ENCODE results near the gene LRIG2. TPM values are rescaled to one million over a fixed set of nuclear protein-coding genes. Genes with fewer than 3 reads are reported as not detected.

The LRIG2 gene
- total RNA-seq, 1 experiment from 2014 or later: 6.1 TPM

DNA sequence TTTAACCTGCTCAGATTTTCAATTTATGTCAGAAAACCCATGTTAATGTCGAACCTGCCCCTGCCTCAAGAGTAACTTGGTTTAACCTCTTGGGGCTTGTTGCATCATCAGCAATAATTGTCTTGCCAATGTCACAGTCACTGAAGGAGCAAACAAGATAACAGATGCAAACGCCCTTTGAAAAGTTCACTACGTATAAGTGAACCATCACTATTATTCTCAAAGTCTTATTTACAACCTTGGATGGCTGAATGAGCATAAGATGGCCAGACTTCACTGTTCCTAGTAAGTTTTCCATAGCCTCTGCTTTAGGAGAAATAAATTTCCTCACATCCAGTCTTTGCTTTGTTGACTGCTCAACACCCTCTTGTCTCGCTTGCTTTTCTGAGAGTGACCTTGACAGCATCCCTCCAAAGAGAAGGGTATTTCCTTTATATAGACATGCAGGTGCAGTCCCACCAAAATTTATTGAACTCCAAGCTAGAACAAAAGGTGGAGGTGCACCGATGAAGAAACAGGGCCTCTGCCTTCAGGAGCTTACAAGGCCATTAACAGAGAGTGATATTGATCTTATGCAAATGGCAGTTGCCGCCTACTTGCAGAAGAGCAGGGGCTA lies 749 bp upstream of the LRIG2 start:
- Histone ChIP-seq H3K4me3 (ENCODE audit: low read length) (peak overlapping the region; percentile 97), H3K9ac (ENCODE audit: low read length) (peak overlapping the region; percentile 96; the same call in 1 of the 2 replicates), H3K27me3 (ENCODE audit: low read length) (no peaks in the 10 kb centered on the region), H3K79me2 (ENCODE audit: low read length) (peaks cover 42% of the 10 kb centered on the region), H3F3A (ENCODE audit: low read length, unreplicated experiment) (no peaks in the 10 kb centered on the region), H3K9me2 (replicated peaks; ENCODE audit: low read length) (no peaks in the 10 kb centered on the region), H3K27ac (ENCODE audit: low read length) (0 out of 2 replicates have a peak overlapping the region, but pooled peaks have one; percentile 66), H4K20me1 (ENCODE audit: low read length) (peaks cover 18% of the 10 kb centered on the region; the same call in 1 of the 2 replicates), H3K4me1 (ENCODE audit: insufficient read depth, low read length) (peaks cover 9% of the 10 kb centered on the region), H3K36me3 (ENCODE audit: low read depth, low read length) (peaks cover 3% of the 10 kb centered on the region; the same call in 1 of the 2 replicates), H2AFZ (ENCODE audit: low read length) (peak overlapping the region; percentile 92), H3K4me2 (ENCODE audit: low read length) (peak overlapping the region; percentile 97), H3K9me3 (ENCODE audit: low read length) (no peaks in the 10 kb centered on the region)
- BruUV-seq (replicated peaks): no TSS peak
- ATAC-seq: no peak
- DNase-seq: no peak
- ChIA-PET CTCF (interaction anchor here (0.7 to 1.6 kb wide), 16 partner anchors 15 to 480 kb away, joined by 3 to 25 read pairs (median 5); partner anchors contain the start of genes PPM1J and SLC16A1), POLR2A (ENCODE audit: unreplicated experiment) (interaction anchor here (0.6 to 0.8 kb wide), 2 partner anchors 14 to 30 kb away, joined by 23 to 29 read pairs; no protein-coding TSS in a partner anchor)
- TF ChIP-seq EZH2phosphoT487 (IDR thresholded peaks at IDR 0.05; ENCODE audit: borderline replicate concordance, low read length) (no peak), EZH2 (IDR thresholded peaks at IDR 0.05; ENCODE audit: low read length, unreplicated experiment) (no peak)
- TF ChIP-seq, protein P1, sequence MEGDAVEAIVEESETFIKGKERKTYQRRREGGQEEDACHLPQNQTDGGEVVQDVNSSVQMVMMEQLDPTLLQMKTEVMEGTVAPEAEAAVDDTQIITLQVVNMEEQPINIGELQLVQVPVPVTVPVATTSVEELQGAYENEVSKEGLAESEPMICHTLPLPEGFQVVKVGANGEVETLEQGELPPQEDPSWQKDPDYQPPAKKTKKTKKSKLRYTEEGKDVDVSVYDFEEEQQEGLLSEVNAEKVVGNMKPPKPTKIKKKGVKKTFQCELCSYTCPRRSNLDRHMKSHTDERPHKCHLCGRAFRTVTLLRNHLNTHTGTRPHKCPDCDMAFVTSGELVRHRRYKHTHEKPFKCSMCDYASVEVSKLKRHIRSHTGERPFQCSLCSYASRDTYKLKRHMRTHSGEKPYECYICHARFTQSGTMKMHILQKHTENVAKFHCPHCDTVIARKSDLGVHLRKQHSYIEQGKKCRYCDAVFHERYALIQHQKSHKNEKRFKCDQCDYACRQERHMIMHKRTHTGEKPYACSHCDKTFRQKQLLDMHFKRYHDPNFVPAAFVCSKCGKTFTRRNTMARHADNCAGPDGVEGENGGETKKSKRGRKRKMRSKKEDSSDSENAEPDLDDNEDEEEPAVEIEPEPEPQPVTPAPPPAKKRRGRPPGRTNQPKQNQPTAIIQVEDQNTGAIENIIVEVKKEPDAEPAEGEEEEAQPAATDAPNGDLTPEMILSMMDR (conservative IDR thresholded peaks at IDR 0.05; ENCODE audit: low read depth, low read length): no peak
- intact Hi-C loops (cut with micrococcal nuclease): loop anchor here (2.0 to 10.0 kb wide), 7 partner anchors 29 to 607 kb away; partner anchors contain the start of genes MAGI3 and PPM1J

DNA sequence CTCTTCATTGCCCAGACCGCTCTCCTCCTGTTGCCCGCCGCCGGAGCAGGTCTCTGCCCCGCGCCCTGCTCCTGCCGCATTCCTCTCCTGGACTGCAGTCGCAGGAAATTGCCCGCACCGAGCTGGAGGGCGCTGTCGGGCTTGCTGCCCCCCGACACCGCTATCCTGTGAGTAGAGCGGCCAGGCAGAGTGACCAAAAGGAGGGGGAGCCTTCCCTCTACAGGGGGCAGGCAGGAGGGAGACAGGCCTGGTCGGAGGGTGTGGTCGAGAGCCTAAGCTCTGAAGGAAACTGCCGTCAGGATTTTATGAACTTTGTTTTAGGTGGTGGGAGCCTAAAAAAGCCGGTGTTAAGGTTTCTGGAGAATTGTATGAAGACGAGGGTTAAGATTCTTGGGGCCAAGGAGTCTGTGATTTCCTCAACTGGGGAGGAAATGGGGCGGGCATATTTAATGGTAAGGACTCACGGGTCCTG lies 517 bp downstream of the LRIG2 start:
- no peak for TF ChIP-seq EZH2phosphoT487 (IDR thresholded peaks at IDR 0.05; ENCODE audit: borderline replicate concordance, low read length)
- TF ChIP-seq, protein P1 (conservative IDR thresholded peaks at IDR 0.05; ENCODE audit: low read depth, low read length): peak; percentile 42
- no peak for TF ChIP-seq EZH2 (IDR thresholded peaks at IDR 0.05; ENCODE audit: low read length, unreplicated experiment)
- peaks cover 18% of the 10 kb centered on the region; the same call in 1 of the 2 replicates for H4K20me1 ChIP-seq (ENCODE audit: low read length)
- H3K27ac ChIP-seq (ENCODE audit: low read length): peak overlapping the region; percentile 66
- peaks cover 48% of the 10 kb centered on the region for H3K79me2 ChIP-seq (ENCODE audit: low read length)
- H3K4me2 ChIP-seq (ENCODE audit: low read length): peak overlapping the region; percentile 97
- H3K9me2 ChIP-seq (replicated peaks; ENCODE audit: low read length): no peaks in the 10 kb centered on the region
- POLR2A ChIA-PET (ENCODE audit: unreplicated experiment): interaction anchor here (0.6 kb wide), 1 partner anchor 15 kb away, joined by 7 read pairs; no protein-coding TSS in a partner anchor
- TSS peak; percentile 77 for BruUV-seq (replicated peaks)
- intact Hi-C loops (cut with micrococcal nuclease): loop anchor here (2.0 to 10.0 kb wide), 7 partner anchors 31 to 605 kb away; partner anchors contain the start of genes MAGI3 and PPM1J
- CTCF ChIA-PET: interaction anchor here (1.1 to 1.6 kb wide), 9 partner anchors 31 to 479 kb away, joined by 3 to 25 read pairs (median 9); partner anchors contain the start of genes PPM1J and SLC16A1
- peak; percentile 39 for ATAC-seq
- H3K9ac ChIP-seq (ENCODE audit: low read length): peak overlapping the region; percentile 96
- H3F3A ChIP-seq (ENCODE audit: low read length, unreplicated experiment): no peaks in the 10 kb centered on the region
- H3K4me3 ChIP-seq (ENCODE audit: low read length): peak overlapping the region; percentile 97
- H3K36me3 ChIP-seq (ENCODE audit: low read depth, low read length): peaks cover 3% of the 10 kb centered on the region; the same call in 1 of the 2 replicates
- no peaks in the 10 kb centered on the region for H3K9me3 ChIP-seq (ENCODE audit: low read length)
- no peaks in the 10 kb centered on the region for H3K27me3 ChIP-seq (ENCODE audit: low read length)
- H3K4me1 ChIP-seq (ENCODE audit: insufficient read depth, low read length): peaks cover 9% of the 10 kb centered on the region
- H2AFZ ChIP-seq (ENCODE audit: low read length): peak overlapping the region; percentile 92
- peak; percentile 40 for DNase-seq

Data from PC-3 (cell line).